ENCODE measurements around the gene CEBPA. TPM values are rescaled to one million over a fixed set of nuclear protein-coding genes. Genes with fewer than 3 reads are reported as not detected.

Gene CEBPA
- total and polyA plus RNA-seq, 12 donors, result 0.60 to 29.9 (median 8.4) TPM

GRCh38 chr19:33285441-33285927 is 16.9 kb downstream of the CEBPA start:
- intact Hi-C loops (cut with DNase I), result no loop called here
- no peak overlapping the region for H3K4me3 ChIP-seq
- TF ChIP-seq POLR2A (IDR thresholded peaks at IDR 0.05) (no peak), CTCF (IDR thresholded peaks at IDR 0.05) (no peak)

GRCh38 chr19:33284756-33285155 is 17.6 kb downstream of the CEBPA start:
- H3K4me3 ChIP-seq, result no peak overlapping the region
- H3K27ac ChIP-seq, result no peak overlapping the region
- WGBS, 4 donors, result 67 to 81% (median 74%) methylated on average over 7 of the region's 7 CpGs
- no peaks in the 10 kb centered on the region for H3K9me3 ChIP-seq (replicated peaks in 1 of 3)
- H3K4me1 ChIP-seq (replicated peaks in 1 of 2), result no peaks in the 10 kb centered on the region
- no peaks in the 10 kb centered on the region for H3K36me3 ChIP-seq (replicated peaks in 1 of 2)
- no peaks in the 10 kb centered on the region for H3K27me3 ChIP-seq
- DNase-seq, result no peak
- no peak for TF ChIP-seq CTCF (IDR thresholded peaks at IDR 0.05)
- intact Hi-C loops (cut with DNase I), result no loop called here

More at GRCh38 chr19:33285441-33285927, 16.9 kb downstream of the CEBPA start:
- DNase-seq, result no peak
- Histone ChIP-seq H3K27ac (no peak overlapping the region), H3K4me1 (replicated peaks in 1 of 2) (no peaks in the 10 kb centered on the region), H3K36me3 (replicated peaks in 1 of 2) (no peaks in the 10 kb centered on the region), H3K27me3 (no peaks in the 10 kb centered on the region), H3K9me3 (replicated peaks in 1 of 3) (no peaks in the 10 kb centered on the region)
- 64 to 76% (median 72%) methylated on average over 9 of the region's 9 CpGs for WGBS, 4 donors

- intact Hi-C loops (cut with DNase I), result no loop called here
- no peak for DNase-seq
- Histone ChIP-seq H3K4me3 (no peak overlapping the region), H3K4me1 (replicated peaks in 1 of 2) (no peaks in the 10 kb centered on the region), H3K36me3 (replicated peaks in 1 of 2) (no peaks in the 10 kb centered on the region), H3K27ac (no peak overlapping the region), H3K27me3 (no peaks in the 10 kb centered on the region), H3K9me3 (replicated peaks in 1 of 3) (no peaks in the 10 kb centered on the region)
- 75 to 87% (median 84%) methylated on average over 8 to 12 of the region's 12 CpGs for WGBS, 4 donors
- no peak for TF ChIP-seq CTCF (IDR thresholded peaks at IDR 0.05)
- TF ChIP-seq POLR2A (IDR thresholded peaks at IDR 0.05), result no peak
These were observed 18.1 kb downstream of the CEBPA start for GRCh38 chr19:33284146-33284643.

GRCh38 chr19:33283589-33283988 is 18.7 kb downstream of the CEBPA start:
- no peaks in the 10 kb centered on the region for H3K9me3 ChIP-seq (replicated peaks in 1 of 3)
- no peaks in the 10 kb centered on the region for H3K4me1 ChIP-seq (replicated peaks in 1 of 2)
- no peak for DNase-seq
- 80 to 94% (median 81%) methylated on average over 6 of the region's 6 CpGs for WGBS, 4 donors
- H3K27ac ChIP-seq, result no peak overlapping the region
- TF ChIP-seq CTCF (IDR thresholded peaks at IDR 0.05) (no peak), POLR2A (IDR thresholded peaks at IDR 0.05) (no peak)
- no peaks in the 10 kb centered on the region for H3K27me3 ChIP-seq
- no peaks in the 10 kb centered on the region for H3K36me3 ChIP-seq (replicated peaks in 1 of 2)
- intact Hi-C loops (cut with DNase I), result no loop called here
- no peak overlapping the region for H3K4me3 ChIP-seq
